ENCODE data around the gene CAPZB. TPM values are rescaled to one million over a fixed set of nuclear protein-coding genes. Genes with fewer than 3 reads are reported as not detected.

Gene CAPZB
- total RNA-seq, 6 experiments from 2014 or later: 565 to 646 (median 603) TPM

GRCh38 chr1:19351873-19352272 is 133.5 kb downstream of the CAPZB start:
- no peak for TF ChIP-seq CTCF (IDR thresholded peaks at IDR 0.05)
- Mint-ChIP-seq H3K36me3 (ENCODE audit: low read depth) (peaks cover 12% of the 10 kb centered on the region), H3K27ac (no peak overlapping the region), H3K27me3 (ENCODE audit: insufficient read depth) (peaks cover 4% of the 10 kb centered on the region), H3K4me3 (no peak overlapping the region), H3K9me3 (no peaks in the 10 kb centered on the region), H3K4me1 (ENCODE audit: low read depth) (no peaks in the 10 kb centered on the region)
- no peak for DNase-seq

- H3K27ac Mint-ChIP-seq: no peak overlapping the region
- no peaks in the 10 kb centered on the region for H3K4me1 Mint-ChIP-seq (ENCODE audit: low read depth)
- H3K9me3 Mint-ChIP-seq: no peaks in the 10 kb centered on the region
- H3K4me3 Mint-ChIP-seq: no peak overlapping the region
- TF ChIP-seq CTCF (IDR thresholded peaks at IDR 0.05): no peak
- H3K27me3 Mint-ChIP-seq (ENCODE audit: insufficient read depth): peaks cover 4% of the 10 kb centered on the region
- peaks cover 7% of the 10 kb centered on the region for H3K36me3 Mint-ChIP-seq (ENCODE audit: low read depth)
- no peak for DNase-seq
These were observed 134.8 kb downstream of the CAPZB start for GRCh38 chr1:19350566-19350965.

- Mint-ChIP-seq H3K36me3 (ENCODE audit: low read depth) (peaks cover 6% of the 10 kb centered on the region), H3K27me3 (ENCODE audit: insufficient read depth) (peaks cover 4% of the 10 kb centered on the region), H3K9me3 (no peaks in the 10 kb centered on the region), H3K27ac (no peak overlapping the region), H3K4me1 (ENCODE audit: low read depth) (no peaks in the 10 kb centered on the region), H3K4me3 (no peak overlapping the region)
- TF ChIP-seq CTCF (IDR thresholded peaks at IDR 0.05): no peak
- DNase-seq: no peak
These were observed 135.3 kb downstream of the CAPZB start for GRCh38 chr1:19349999-19350398.

GRCh38 chr1:19348441-19349198 is 136.7 kb downstream of the CAPZB start:
- peaks cover 4% of the 10 kb centered on the region; the same call in 1 of the 2 replicates for H3K27me3 Mint-ChIP-seq (ENCODE audit: insufficient read depth)
- H3K4me3 Mint-ChIP-seq: no peak overlapping the region
- no peaks in the 10 kb centered on the region; the same call in none of the 2 replicates for H3K36me3 Mint-ChIP-seq (ENCODE audit: low read depth)
- no peak for DNase-seq
- H3K4me1 Mint-ChIP-seq (ENCODE audit: low read depth): no peaks in the 10 kb centered on the region
- TF ChIP-seq CTCF (IDR thresholded peaks at IDR 0.05): no peak
- H3K9me3 Mint-ChIP-seq: no peaks in the 10 kb centered on the region
- H3K27ac Mint-ChIP-seq: no peak overlapping the region

- no peak for DNase-seq
- peaks cover 4% of the 10 kb centered on the region; the same call in 1 of the 2 replicates for H3K27me3 Mint-ChIP-seq (ENCODE audit: insufficient read depth)
- no peak overlapping the region for H3K27ac Mint-ChIP-seq
- H3K4me1 Mint-ChIP-seq (ENCODE audit: low read depth): no peaks in the 10 kb centered on the region
- H3K36me3 Mint-ChIP-seq (ENCODE audit: low read depth): peaks cover 3% of the 10 kb centered on the region
- no peaks in the 10 kb centered on the region for H3K9me3 Mint-ChIP-seq
- no peak for TF ChIP-seq CTCF (IDR thresholded peaks at IDR 0.05)
- H3K4me3 Mint-ChIP-seq: no peak overlapping the region
These were observed 137.7 kb downstream of the CAPZB start for GRCh38 chr1:19347533-19348172.

Data from HFFc6 (cell line).